Fibroblast of pulmonary artery (primary cell): ENCODE results near the gene ME3.
A peak's percentile ranks its signal among the peaks of the same experiment; 100 is the strongest.
"Not testable (repeated sequence)": the region's sequence is repeated elsewhere in the genome, so short reads cannot be mapped to it uniquely, and the experiment has no call there.

Experiments
- DNase-seq: peaks from one replicate; pipeline ENCODE4 v3.0.0-alpha.2; 2010; ENCODE audit warnings: low read depth
- H3K4me3 ChIP-seq: replicated peaks from 2 replicates; pipeline ENCODE4 v1.5.1; 2011; ENCODE audit warnings: low read depth, mild to moderate bottlenecking, control low read depth, low read length, moderate library complexity
- CTCF ChIP-seq: IDR thresholded peaks from 2 replicates; pipeline ENCODE4 v1.5.1; 2011; ENCODE audit warnings: mild to moderate bottlenecking, control low read depth, low read length, inconsistent platforms; ENCODE audit errors: missing control alignments

Gene ME3

GRCh38 chr11:86620891-86621521, 51.4 kb downstream of the ME3 start:
- no peak overlapping the region for H3K4me3 ChIP-seq
- peak; percentile 90 for DNase-seq
- no peak for TF ChIP-seq CTCF

- not testable (repeated sequence) for H3K4me3 ChIP-seq, DNase-seq
These were observed 53.0 kb downstream of the ME3 start for GRCh38 chr11:86619428-86619827.

- no peak for DNase-seq
- no peak for TF ChIP-seq CTCF
These were observed 54.9 kb downstream of the ME3 start for GRCh38 chr11:86617502-86617901.

GRCh38 chr11:86615487-86615886, 56.9 kb downstream of the ME3 start:
- no peak for DNase-seq
- no peak for TF ChIP-seq CTCF

More at GRCh38 chr11:86617502-86617901, 54.9 kb downstream of the ME3 start:
- H3K4me3 ChIP-seq = no peak overlapping the region

GRCh38 chr11:86610559-86611341, 61.7 kb downstream of the ME3 start:
- no peak for DNase-seq
- no peak overlapping the region for H3K4me3 ChIP-seq
- TF ChIP-seq CTCF = no peak

More at GRCh38 chr11:86615487-86615886, 56.9 kb downstream of the ME3 start:
- no peak overlapping the region for H3K4me3 ChIP-seq

- peak; percentile 85 for DNase-seq
- H3K4me3 ChIP-seq = no peak overlapping the region
- TF ChIP-seq CTCF = peak; percentile 94
These were observed 64.1 kb downstream of the ME3 start for GRCh38 chr11:86608251-86608799.

- peak; percentile 24 for TF ChIP-seq CTCF
- no peak overlapping the region for H3K4me3 ChIP-seq
- DNase-seq = peak; percentile 49
These were observed 65.5 kb downstream of the ME3 start for GRCh38 chr11:86606836-86607481.
